D341Med (cell line): ENCODE measurements around the gene PBX1.
"Not testable (repeated sequence)": the region's sequence is repeated elsewhere in the genome, so short reads cannot be mapped to it uniquely, and the experiment has no call there.

Experiments
- DNase-seq: peaks from one replicate; pipeline ENCODE4 v3.0.0; 2012; ENCODE audit warnings: low spot score

The PBX1 gene

DNA sequence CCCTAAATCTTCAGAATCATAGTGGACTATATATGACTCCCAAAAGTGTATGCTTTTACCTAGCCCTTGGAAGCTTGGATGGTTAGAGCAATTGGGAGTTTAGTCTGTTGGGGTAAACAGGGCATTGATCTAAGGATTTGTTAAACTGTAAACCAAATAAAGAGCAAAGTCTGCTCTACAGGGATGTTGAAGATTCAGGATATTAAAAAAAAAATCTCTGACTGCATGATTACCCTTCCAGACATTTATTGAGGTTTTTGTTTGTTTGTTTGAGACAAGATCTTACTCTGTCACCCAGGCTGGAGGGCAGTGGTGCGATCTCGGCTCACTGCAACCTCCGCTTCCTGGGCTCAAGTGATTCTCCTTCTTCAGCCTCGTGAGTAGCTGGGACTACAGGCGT lies 31.6 kb downstream of the PBX1 start:
- DNase-seq = no peak

DNA sequence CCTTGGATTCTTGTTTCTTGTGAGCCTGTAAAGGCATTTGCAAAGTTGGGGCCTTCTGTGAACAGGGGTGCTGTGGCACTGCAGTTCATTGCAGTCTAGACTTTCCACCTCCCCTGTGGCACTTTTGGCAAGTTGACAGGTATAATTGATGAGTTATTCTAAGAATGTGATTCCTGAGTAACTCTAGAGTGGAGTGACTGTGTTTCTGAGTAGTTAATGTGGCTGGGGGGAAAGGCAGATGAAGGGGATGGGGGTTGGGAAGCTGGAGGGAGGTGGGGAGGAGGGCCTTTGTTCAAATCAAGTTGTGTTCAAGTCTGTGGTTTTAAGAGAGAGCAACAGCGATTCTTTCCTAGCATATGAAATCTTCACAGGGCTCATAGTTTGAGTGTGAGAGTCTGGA lies 32.9 kb downstream of the PBX1 start:
- DNase-seq = no peak

DNA sequence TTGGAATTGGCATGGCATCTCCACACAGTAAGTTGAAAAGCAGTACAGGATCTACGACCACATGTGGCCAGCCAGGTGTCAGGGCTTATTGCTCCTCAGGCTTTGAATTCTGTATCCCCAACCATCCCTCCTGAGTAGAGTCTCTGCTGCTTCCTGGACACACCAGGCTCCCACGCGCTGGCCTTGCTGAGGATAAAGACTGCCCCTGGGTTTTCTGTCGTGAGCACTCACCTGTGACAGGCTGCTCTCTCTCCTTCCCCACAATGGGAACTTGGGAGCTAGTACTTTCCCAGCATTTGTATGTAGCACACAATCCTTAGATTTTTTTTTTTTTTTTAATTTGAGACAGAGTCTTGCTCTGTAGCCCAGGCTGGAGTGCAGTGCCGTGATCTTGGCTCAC lies 33.6 kb downstream of the PBX1 start:
- DNase-seq = no peak

- no peak for DNase-seq
Measured at GRCh38 chr1:164595212-164595611, 36.2 kb downstream of the PBX1 start.

DNA sequence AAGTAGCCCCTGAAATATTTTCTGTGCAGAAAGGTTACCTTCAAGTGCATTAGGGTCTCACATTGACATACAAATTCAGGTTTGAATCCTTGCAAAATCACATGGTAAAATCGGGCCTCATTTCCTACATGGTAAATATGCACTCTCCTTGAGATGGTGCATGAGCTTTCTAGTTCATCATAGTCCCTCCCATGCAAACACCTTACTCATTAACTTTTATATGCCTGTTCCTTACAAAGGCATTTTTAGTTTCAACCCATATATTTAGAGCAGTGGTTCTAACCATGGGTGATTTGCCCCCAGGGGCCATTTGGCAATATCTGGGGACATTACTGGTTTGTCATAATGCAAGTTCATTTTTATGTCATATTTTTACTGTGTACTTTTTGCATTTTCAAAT lies 37.2 kb downstream of the PBX1 start:
- DNase-seq = no peak

DNA sequence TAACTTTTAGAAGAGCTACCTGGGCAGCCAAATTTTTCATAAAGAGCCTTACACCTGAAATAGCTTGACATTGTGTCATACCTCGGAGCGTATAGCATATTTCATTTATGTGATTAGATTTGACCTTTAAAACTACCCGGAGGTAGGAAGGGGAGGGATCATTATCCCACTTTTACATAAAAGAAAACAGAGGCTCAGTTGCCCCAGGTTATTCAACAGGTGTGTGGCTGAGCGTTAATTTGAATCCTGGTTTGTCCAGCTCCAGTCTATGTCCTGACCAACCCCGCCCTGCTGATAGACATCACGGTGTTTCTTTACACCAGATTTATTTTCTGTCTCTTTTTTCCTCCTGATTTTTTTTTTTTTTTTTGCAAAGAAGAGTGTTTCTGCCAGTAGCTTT lies 39.7 kb downstream of the PBX1 start:
- no peak for DNase-seq

DNA sequence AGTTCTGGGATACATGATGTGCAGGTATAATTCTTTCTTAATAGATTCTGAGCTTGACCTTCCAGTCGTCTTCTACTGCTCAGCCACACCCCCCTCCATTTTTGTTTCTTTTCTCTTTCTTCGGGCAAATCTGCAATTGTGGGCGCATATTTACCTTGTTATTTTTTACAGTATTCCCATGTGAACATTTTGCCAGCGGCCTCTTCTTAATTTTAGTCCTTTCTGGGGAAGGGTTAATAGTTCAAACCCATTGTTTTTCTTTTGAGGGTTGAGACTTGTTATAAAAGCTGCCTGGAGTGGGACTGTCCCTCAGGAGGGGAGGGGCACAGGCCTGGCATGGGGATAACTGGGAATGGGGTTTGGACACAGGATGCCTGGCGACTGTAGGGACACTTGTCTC lies 40.3 kb downstream of the PBX1 start:
- DNase-seq = no peak

DNA sequence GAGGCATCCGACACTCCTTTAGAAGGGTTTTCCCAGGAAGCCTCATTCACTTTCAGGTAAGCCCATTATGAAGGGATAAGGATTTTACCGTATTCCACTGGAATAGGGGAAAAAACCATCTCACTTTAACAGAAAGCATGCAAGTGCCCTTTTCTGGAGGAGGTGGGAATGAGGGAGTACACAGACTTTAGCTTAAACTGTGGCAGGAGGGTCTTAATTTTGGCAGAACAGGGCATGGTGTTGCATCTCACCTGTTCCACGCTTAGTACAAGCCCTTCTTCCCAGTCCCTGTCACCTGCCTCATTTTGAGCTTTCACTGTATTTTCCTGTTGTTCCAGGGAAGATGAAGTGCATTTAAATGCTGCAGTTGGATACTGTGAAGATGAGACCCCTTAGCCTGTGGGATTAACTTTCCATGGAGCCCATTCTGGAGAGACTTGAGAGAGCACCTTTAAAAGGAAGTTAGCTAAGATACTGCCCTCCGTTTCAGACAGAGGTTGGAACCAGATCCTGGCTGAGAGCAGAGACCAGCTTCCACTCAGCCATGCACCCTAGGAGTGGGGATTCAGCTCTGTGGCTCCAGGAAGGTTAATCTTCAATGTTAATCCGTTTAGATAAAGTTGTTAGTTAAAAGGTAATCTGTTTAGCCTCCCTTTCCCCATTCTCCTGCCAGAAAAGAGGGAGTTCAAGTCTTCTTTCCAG lies 42.6 kb downstream of the PBX1 start:
- DNase-seq = peak; percentile 68

DNA sequence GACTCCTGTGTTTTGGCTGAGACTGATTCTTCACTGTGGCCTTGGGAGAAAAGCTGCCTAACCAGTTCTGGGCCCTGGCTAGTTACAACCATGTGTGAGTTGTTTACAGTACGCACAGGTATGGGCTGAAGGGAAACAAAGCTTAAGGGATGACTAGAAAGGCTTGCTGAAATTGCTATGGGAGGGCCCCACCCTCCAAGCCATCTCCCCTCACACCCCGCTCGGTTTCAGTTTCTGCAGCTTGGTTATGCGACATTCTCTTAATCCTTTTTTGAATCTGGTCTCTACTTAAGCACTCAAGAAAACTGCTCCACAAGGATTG lies 43.1 kb downstream of the PBX1 start:
- peak; percentile 58 for DNase-seq

DNA sequence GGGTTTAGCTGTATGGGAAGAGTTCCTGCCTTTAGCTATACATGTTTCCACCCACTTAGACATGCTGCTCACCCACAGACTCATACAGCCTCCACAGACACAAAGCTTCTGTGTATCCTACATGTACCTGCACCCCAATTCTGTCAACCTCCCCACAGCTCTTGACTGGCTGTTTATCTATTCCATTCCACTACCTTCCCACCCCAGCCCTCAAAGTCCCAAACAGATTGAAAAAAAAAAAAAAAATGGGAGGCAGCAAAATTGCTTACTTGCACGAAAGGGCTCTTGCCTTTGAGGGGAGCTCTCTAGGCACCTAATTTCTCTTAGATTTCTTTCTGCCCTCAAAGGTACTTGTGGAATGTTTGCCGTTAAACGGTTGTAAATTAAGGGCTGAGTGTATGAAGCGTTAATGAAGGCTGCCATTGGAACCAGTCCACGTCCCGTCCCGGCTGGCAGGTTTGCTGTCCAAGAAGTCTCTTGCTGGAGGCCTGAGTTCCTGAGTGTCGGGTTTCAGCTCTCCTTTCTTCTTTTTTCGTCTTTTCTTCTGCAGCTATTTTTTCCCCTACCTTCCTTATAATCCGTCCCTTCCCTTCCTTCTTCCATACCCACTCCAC lies 43.6 kb downstream of the PBX1 start:
- DNase-seq = no peak

DNA sequence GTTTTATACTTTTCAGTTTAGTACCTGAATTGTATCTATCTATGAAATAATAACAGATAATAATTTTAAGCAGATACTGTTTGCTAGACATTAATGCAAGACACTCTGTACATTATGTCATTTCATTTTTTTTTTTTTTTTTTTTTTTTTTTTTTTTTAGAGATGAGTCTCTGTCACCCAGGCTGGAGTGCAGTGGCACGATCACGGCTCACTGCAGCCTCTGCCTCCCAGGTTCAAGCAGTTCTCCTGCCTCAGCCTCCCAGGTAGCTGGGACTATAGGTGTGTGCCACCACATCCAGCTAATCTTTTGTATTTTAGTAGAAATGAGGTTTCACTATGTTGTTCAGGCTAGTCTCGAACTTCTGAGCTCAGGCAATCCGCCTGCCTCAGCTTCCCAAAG lies 44.8 kb downstream of the PBX1 start:
- not testable (repeated sequence) for DNase-seq

DNA sequence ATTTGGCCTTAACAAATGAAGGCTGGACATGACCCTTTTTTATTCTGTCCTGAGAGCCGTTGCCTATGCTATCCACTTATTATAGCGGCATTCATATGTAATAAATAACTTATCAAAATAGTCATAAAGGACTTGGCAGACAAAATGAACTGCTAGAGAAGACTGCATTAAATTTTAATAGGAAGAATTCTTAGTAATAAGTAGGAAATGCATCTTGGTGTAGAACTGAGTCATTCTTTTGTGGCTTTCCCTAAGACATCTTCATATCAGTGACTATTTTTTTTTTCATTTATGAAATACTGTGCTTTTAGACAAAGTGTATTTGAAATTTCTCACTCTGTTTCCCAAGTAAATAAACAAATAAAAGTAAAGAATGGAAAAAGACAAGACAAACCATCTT lies 45.6 kb downstream of the PBX1 start:
- DNase-seq = no peak

GRCh38 chr1:164605254-164606091 lies 46.5 kb downstream of the PBX1 start:
- no peak for DNase-seq

DNA sequence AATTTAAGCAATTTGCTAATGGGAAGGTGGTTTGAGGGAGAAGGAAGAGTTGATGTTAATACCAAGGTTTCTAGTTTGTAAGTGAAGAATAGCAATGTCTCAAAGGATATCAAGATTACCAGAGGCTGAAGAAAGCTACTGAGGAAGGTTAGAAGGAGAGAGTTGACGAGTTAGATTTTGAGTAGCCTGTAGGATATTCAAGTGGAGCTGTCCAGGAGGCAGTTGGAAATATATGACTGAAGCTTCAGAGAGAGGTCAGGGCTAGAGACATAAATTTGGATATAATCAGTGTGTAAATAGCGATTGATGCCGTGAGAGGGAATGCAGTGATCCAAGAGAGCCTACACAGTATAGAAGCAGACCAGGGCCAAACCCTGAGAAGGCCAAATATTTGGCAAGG lies 48.4 kb downstream of the PBX1 start:
- DNase-seq = no peak

- DNase-seq = no peak
Measured at GRCh38 chr1:164608651-164609057, 49.7 kb downstream of the PBX1 start.

DNA sequence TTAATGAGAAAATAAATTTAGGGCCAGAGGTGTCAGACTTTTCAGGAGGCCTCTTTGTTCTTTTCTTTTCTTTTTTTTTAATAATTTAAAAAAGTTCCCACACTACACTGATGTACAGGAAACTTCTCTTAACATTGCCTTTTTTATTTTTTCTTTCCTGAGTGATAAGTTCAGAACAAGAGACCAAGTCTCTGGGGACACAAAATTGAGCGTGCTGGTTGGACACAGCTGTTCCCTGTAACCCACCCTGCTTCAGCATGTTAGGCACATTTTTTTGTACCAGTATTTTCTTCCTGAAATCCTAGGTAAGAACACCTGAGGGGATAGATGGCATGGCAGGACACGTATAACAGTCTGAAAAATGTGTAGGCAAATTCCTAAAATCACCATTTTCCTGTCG lies 50.1 kb downstream of the PBX1 start:
- DNase-seq = no peak

DNA sequence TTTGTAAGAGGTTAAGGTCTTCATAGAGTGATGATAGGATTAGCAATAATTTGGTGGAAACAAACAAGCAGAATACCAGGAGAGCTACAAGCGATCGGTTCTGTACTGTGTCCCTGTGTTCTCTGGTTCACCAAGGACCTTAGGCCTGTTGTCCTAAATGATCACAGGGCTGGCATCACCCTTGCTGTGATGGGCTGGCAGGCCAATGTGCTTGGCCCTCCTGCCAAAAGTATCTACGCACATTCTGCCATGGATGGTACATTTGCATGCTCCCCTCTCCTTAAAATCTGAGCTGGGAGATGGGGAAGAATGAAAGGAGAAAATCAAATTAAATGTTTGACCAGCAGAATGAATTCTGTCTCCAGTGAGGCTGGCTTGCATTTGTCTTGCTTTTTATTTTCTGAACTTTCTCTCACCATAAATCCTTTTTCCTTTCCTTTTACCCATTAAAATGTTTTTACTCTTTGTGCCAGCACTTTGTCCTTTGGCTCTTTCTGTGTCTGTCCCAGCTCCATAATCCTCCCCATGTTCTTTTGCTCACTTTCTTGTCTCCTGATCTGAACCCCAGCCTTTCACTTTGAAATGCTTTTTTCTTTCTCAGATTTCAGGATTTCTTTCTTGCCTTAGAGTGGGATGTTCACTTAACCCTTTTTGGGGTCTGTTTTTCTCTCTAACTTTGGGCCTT lies 51.7 kb downstream of the PBX1 start:
- no peak for DNase-seq

GRCh38 chr1:164611754-164612642 lies 53.0 kb downstream of the PBX1 start:
- DNase-seq = no peak

DNA sequence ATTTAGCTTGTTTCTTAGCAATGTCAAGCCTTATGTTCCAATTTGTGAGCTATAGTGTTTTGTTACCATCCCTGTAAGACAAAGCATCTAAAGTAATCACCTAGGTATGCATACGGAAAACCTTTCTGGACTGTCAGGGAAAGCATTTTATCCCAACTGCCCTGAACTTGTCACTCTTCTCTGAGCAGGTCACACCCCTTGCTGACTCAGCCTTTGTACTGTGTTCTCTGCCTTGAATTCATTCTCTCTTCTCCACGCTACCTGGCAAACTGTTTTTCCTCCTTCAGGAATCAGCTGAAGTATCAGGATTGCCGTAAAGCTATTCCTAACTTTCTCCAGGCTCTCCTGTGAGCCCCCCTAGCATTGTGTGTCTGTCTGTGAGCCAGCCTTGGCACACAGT lies 54.2 kb downstream of the PBX1 start:
- DNase-seq = no peak

- DNase-seq = no peak
Measured at GRCh38 chr1:164614316-164614715, 55.3 kb downstream of the PBX1 start.

DNA sequence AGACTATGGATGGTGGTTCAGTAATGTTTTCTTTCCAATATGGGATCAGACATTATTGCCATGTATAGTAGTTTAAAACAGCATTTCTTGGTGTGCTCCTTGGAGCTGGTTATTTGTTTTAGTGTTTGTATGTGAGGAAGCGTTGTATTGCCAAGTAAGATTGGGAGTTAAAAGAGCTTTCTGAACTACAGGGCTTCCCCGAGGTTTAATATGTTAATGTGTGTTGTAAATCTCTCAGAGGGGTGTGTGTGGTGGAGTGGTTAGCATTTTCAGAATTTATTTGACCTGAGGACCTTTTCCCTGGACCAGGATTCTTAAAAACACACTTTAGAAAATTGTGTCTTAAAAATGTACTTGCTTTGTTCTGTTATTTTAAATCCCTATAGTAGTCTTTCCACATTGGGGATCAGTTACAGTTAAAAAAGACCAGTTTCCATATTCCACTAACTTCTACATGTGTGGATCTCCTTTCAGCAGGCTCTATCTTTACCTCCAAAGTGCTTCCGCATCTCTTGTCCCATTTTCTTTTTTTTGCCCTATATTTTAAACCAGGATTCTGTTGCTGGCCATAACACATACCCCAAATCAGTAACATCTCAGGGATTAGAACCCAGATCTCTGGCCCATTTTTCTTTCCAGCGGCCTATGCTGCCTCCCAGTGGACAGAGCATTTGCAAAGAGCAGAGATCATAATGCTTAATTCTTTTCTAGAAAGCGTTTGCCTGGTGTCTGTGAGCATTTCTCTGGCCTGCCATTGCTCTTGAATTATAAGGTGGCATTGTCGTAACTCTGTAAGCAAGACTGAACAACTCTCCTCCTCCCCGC lies 58.6 kb downstream of the PBX1 start:
- peak; percentile 62 for DNase-seq
